NCI-H526 treated with DMSO at 0.1 percent for 48 hours (cell line): ENCODE measurements around the gene UFM1.
"Not testable (repeated sequence)": the region's sequence is repeated elsewhere in the genome, so short reads cannot be mapped to it uniquely, and the experiment has no call there.

ENCODE experiments used
- DNase-seq: peaks from one replicate; lab custom pipeline; 2025; lab: John Stamatoyannopoulos, UW

UFM1 gene

GRCh38 chr13:38365661-38366060 lies 16.0 kb downstream of the UFM1 start:
- DNase-seq, result no peak

DNA sequence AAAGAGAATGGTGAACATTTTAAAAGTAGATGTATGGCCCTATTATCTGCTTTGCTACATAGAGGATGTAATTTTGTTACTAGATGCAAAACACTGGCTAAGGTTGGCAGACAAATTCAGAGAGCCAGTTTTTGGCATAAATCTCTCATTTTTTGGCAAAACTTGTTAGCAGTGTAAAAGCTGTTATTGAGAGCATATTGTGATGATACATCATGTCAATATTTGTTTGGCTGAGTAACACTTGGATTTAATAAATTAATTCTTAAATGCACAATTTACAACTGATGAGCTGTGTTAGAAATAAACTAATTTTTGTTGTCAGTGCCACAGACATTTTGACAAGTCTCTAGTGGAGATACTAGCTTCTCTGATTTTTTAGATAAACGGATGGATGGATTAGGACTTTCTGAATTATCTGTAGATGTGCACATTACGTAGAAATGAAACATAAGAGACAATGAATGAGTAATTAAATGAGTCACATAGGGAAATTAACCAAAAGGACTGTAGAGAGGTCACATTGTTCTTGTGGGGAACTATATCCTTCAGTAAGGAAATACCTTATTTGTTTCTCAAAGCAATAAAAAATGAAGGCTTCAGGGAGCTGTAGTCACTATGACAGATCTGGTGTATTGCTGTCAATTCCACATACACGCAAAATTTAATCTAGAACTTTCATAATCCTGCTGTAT lies 17.4 kb downstream of the UFM1 start:
- DNase-seq, result peak; percentile 42

DNA sequence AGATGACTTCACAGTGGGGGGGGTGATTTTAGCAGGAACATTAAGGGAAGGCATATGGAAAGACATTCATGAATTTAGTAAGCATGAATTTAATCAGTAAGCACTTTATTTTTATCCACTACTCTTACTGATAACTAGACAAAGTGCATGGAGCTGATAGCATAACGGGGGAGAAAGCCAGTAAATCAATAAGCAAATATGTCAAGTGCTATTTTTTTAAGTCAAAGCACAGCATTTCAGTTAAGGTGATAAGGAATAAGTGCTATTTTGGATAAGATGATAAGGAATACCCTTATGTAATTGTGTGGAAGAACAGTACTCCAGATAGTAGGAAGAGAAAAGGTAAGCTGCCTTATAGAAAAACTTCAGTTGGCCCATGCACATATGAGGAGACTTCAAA lies 19.4 kb downstream of the UFM1 start:
- no peak for DNase-seq

- not testable (repeated sequence) for DNase-seq
Measured at GRCh38 chr13:38370096-38370495, 20.4 kb downstream of the UFM1 start.

DNA sequence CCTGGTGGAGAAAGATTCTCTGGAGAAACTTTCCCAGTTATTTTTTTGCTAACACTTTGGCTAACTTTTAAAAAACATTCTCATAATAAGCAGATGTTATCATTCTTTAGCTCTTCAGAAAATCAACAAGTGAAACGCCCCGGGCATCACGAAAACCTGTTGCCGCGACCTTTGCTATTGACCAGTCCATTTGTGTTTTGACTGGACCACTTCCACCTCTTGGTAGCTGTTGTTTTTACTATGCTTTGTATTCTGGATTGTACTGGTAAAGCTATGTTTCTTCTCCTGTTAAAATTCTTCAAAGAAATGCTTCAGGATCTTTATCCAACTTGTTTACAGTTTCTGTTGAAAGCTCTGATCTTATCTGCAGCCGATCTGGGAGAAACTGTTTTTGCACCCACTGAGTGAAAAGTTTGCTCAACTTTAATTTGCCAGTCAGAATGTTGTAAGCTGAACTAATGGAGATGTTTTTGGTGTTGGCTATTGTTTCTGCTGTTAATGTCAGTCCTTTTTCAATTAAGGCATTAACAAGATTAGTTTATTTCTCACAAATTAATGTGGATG lies 23.3 kb downstream of the UFM1 start:
- DNase-seq, result no peak

DNA sequence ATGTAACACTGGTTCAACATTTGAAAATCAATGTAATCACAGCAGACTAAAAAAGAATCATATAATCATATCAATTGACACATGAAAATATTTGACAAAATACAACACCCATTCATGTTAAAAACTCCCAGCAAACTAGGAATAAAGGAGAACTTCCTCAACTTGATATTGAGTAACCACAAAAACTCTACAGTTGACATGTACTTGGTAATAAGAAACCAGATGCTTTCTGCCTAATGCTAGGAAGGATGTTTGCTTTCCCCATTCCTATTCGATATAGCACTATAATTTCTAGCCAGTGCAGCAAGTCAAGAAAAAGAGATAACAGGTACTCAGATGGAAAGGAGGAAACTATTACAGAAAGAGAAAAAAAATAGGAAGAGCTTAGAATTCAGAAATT lies 26.9 kb downstream of the UFM1 start:
- no peak for DNase-seq

DNA sequence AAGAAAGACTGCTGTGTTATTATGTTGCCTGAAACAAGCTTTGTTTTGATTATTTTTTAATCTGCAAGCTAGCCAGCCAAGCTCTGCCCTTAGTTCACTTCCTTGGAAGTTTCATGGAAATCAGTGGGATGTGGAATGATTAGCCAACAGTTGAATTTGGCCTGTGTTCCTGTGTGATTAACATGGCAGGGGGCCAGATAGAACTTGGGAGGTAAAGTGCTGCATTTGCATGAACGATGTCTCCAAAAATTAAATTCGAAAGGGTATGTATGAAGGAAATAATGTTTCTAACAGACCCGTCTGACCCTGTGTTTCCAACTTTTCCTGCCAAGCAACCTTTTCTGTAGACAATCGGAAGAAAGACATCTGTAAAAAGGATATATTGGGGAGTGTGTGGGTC lies 32.2 kb downstream of the UFM1 start:
- no peak for DNase-seq

GRCh38 chr13:38382946-38383345 lies 33.3 kb downstream of the UFM1 start:
- no peak for DNase-seq

GRCh38 chr13:38384171-38384570 lies 34.5 kb downstream of the UFM1 start:
- no peak for DNase-seq

DNA sequence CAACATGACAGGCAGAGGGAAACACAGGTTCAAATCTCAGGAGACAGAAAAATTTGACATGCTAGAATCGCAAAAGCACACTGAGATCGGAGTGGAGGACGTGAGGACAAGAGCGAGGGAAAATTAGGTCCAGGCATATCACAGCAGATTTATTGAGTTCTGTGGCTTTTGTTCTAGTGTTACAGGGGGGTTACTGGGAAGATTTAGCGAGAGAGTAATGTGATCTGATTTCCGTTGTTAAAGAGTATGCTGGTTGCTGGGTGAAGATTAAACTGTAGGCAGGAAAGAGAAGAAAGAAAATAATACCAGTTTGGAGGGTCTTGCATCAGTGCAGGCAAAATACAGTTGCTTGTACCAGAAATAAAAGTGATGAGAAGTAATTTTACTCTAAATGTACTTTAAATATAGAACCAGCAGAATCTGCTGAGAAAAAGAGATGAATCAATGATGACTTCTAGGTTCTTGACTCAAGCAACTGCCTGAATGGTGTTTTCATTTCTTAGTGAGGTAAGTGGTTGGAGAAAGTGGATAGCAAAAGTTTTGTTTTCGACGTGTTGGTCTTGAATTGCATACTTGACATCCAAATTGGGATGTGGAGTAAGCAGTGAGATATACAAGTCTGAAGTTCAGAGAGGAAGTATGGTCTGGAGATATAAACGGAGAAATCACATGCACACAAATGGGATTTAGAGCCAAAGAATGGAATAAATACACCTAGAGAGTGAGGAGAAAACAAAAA lies 35.7 kb downstream of the UFM1 start:
- DNase-seq, result no peak

DNA sequence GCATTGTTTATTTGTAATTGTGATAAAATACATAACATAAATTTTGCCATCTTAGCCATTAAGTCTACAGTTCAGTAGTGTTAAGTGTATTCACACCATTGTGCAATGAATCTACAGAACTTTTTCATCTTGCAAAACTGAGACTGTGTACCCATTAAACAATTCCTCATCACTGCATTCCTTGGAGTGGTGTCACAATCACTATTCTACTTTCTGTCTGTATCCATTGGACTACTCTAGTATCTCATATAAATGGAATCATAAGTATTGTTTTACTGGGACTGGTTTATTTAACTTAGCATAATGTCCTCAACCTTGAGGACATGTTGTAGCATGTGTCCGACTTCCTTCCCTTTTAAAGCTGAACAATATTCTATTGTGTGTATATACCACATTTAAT lies 36.8 kb downstream of the UFM1 start:
- no peak for DNase-seq

- DNase-seq, result no peak
Measured at GRCh38 chr13:38391341-38391740, 41.7 kb downstream of the UFM1 start.

GRCh38 chr13:38394777-38395496 lies 45.3 kb downstream of the UFM1 start:
- DNase-seq, result no peak

DNA sequence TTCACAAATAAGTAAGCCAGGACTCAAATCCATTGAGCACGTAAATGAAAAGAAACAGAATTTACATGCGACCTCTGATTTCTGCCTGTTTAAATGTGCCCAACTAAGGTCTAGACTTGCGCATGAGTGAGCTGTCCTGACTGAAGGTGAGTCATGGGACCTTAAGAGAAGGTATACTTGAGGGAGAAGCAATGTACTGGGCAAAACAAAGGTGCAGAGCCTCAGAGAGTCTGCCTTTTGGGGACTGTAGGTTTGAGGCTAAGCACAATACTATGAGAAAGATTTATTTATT lies 45.8 kb downstream of the UFM1 start:
- DNase-seq, result no peak

DNA sequence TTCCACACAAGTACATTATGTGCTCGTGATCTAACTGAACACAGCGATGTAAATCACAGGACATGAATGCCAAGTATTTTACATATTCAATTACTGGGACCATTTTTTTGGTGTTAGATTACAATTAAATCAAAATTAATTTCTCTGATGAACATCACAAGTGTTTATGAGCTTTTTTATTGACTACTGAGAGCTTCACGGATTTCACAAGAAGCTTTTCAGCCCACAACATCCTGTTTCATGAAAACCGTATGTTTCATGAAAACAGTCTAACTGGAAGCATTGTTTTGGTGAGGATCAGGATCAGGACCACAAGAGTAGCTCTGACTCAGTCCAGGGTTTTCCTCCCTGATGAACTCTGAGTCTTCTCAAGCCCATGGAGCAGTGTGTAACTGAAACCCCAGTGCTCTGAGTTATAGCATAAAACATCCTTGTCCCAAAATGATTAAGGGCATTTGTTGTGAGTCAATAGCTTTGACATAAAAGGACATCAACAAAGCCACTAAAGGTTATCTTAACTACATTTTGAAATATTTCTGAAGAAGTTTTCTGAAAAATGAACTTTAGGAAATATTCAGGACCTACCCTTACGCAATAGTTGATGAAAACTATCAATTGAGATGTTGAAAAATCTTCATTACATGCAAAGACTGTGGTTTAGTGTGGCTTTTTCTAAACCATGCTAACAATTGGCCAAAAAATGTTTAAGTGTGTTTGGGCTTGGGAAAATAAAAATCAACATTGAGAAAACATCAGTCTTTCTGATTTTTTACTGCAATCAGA lies 49.3 kb downstream of the UFM1 start:
- DNase-seq, result no peak

DNA sequence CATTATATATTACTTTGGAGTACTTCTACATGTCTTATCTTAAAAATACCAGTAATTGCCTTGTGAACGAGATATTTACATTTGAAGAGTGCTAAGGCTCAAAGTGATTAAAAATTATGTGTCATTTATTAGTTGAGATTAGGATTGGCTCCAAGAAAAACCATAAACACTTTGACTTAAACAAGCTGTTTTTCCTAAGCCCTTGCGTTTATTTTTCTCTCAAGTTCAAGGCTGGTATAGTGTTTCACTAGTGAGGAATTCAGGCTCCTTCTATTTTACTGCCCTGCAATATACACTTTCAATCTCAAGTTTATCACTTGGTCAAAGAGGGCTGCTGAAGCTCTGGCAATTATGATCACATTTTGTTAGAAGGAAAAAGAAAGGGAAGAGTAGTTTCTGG lies 49.9 kb downstream of the UFM1 start:
- no peak for DNase-seq

- no peak for DNase-seq
Measured at GRCh38 chr13:38401276-38401675, 51.6 kb downstream of the UFM1 start.

DNA sequence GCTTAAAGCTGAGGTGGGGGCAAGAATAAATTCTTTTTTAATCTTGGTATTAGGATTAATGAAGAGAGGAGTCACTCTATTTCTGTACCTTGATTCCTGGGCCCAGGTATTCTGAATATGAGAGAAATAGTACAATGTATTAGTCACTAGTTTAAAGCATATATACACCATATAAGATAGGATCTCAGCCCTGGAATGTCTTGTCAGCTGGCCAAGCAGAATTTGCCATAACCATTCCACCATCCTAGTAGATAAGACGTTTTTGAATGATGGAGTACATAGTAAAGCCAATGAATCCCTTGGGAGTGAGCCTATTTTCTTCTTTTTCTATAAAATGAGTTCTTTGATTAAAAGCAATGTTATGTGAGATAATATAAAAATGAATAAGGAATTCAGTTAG lies 55.6 kb downstream of the UFM1 start:
- DNase-seq, result no peak

- no peak for DNase-seq
Measured at GRCh38 chr13:38409771-38410170, 60.1 kb downstream of the UFM1 start.

- no peak for DNase-seq
Measured at GRCh38 chr13:38412266-38412665, 62.6 kb downstream of the UFM1 start.
